HEK293T (cell line): Measurements from ENCODE around the gene TMEM51.

Experiments used
- CTCF ChIA-PET: fragments of 350-600 bp; formaldehyde crosslinking; extraction: SDS; loops from one replicate; lab custom pipeline; 2021; ENCODE audit warnings: antibody characterized with exemption, inconsistent platforms; lab: Yijun Ruan, JAX
- POLR2A ChIA-PET: fragments of 350-600 bp; formaldehyde crosslinking; extraction: SDS; loops from one replicate; lab custom pipeline; 2020; ENCODE audit warnings: antibody characterized with exemption, inconsistent platforms; lab: Yijun Ruan, JAX
- DNase-seq: peaks from one replicate; pipeline ENCODE4 v3.0.0; 2012; ENCODE audit warnings: mixed read lengths; ENCODE audit errors: extremely low spot score
- ARNT ChIP-seq: fragments of 450-650 bp; IDR thresholded peaks from 2 replicates; pipeline ENCODE4 v1.6.1; 2017; ENCODE audit warnings: mild to moderate bottlenecking
- BHLHE40 ChIP-seq: fragments of 450-650 bp; IDR thresholded peaks from 2 replicates; pipeline ENCODE4 v1.6.1; 2016; ENCODE audit warnings: mild to moderate bottlenecking, moderate library complexity, borderline replicate concordance
- CTBP1 ChIP-seq: fragments of 450-650 bp; IDR thresholded peaks from 2 replicates; pipeline ENCODE4 v1.6.1; 2016; ENCODE audit warnings: borderline replicate concordance
- ELF4 ChIP-seq: fragments of 450-650 bp; IDR thresholded peaks from 2 replicates; pipeline ENCODE4 v1.6.1; 2017; ENCODE audit warnings: antibody characterized with exemption
- FOXA1 ChIP-seq: fragments of 450-650 bp; IDR thresholded peaks from 2 replicates; pipeline ENCODE4 v1.6.1; 2016; ENCODE audit warnings: mild to moderate bottlenecking
- FOXK2 ChIP-seq: fragments of 450-650 bp; IDR thresholded peaks from 2 replicates; pipeline ENCODE4 v1.6.1; 2016; ENCODE audit warnings: mild to moderate bottlenecking
- FOXM1 ChIP-seq: fragments of 450-650 bp; IDR thresholded peaks from 2 replicates; pipeline ENCODE4 v1.6.1; 2017; ENCODE audit warnings: mild to moderate bottlenecking, borderline replicate concordance
- HDGF ChIP-seq: fragments of 450-650 bp; IDR thresholded peaks from 2 replicates; pipeline ENCODE4 v1.6.1; 2017; ENCODE audit warnings: antibody characterized with exemption, borderline replicate concordance
- L3MBTL2 ChIP-seq: fragments of 450-650 bp; conservative IDR thresholded peaks from 2 replicates; pipeline ENCODE4 v1.6.1; 2016; ENCODE audit warnings: mild to moderate bottlenecking
- LEF1 ChIP-seq: fragments of 450-650 bp; IDR thresholded peaks from 2 replicates; pipeline ENCODE4 v1.6.1; 2017; ENCODE audit warnings: mild to moderate bottlenecking, borderline replicate concordance
- NFRKB ChIP-seq: fragments of 450-650 bp; IDR thresholded peaks from 2 replicates; pipeline ENCODE4 v1.6.1; 2016; ENCODE audit warnings: mild to moderate bottlenecking, moderate library complexity
- SP1 ChIP-seq: fragments of 450-650 bp; IDR thresholded peaks from 2 replicates; pipeline ENCODE4 v1.6.1; 2017
- SUZ12 ChIP-seq: fragments of 450-650 bp; IDR thresholded peaks from 2 replicates; pipeline ENCODE4 v1.6.1; 2016; ENCODE audit warnings: mild to moderate bottlenecking
- TARDBP ChIP-seq: fragments of 450-650 bp; IDR thresholded peaks from 2 replicates; pipeline ENCODE4 v1.6.1; 2016
- ZNF384 ChIP-seq: fragments of 450-650 bp; IDR thresholded peaks from 2 replicates; pipeline ENCODE4 v1.6.1; 2016
- TF ChIP-seq, protein P1 (sequence below): fragments of 450-650 bp; IDR thresholded peaks from 2 replicates; pipeline ENCODE4 v1.6.1; 2016

TMEM51 gene

DNA sequence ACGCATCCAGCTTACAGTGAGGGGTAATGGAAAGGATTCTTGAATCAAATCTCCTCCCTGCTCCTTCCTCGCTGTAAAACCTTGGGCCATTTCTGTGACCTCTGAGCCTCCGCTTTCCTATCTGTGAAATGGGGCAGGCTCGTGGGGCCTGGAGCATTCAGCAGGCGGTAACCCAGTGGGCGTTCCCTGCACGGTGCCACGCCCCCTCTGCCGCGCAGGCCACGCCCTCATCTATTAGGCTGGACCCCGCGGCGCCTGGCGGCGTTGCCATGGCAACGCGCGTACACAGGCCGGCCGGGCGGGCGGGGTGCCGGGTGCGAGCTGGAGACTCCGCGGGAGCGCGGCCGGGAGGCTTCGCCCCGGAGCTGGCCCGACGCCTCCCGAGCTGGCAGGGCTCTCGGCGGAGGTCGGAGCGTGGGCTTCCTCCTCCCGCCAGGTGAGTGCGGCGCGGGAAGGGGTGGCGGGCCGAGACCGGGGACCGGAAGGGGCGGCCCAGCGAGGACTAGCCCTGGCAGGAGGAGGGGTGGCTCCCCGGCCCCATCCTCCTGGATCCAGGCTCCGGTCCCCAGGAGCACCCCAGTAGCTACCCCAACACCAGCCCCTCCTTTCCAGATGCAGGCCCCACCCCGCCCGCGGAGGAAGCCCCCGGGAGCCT, 93.5 kb downstream of the TMEM51 start, which contains the start of gene FHAD1:
Gene FHAD1 (plus strand): TSS at position 264 of the 655 bp plus-strand sequence. CDS start 4,562 bp downstream, outside the sequence.
- POLR2A ChIA-PET: no interaction called here
- CTCF ChIA-PET: interaction anchor here (0.6 kb wide), 1 partner anchor 94 kb away, joined by 4 read pairs; no protein-coding TSS in a partner anchor
- TF ChIP-seq ARNT (no peak), SUZ12 (no peak), SP1 (0 out of 2 replicates have a peak, but pooled peaks have one; percentile 34)
- DNase-seq: peak; percentile 89

DNA sequence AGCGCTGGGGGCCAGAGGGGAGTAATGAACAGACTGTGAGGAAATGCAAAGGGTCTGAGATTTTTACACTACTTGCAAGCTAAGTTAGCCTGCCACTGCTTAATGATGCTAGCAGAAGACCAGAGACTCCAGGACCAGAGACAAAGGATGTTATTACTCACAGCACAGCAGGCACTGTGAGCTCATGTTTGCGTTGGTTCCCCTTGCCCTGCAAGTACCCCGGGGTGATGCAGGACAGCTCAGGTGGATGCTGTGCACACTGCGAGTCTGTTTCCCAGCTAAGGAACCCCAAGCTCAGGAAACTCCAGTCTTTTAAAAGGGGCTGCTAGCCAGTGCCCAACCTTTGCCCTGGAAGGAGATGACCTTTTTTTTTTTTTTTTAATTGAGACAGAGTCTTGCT, 94.7 kb downstream of the TMEM51 start:
- ChIA-PET POLR2A (no interaction called here), CTCF (interaction anchor here (0.7 kb wide), 1 partner anchor 24 kb away, joined by 3 read pairs; no protein-coding TSS in a partner anchor)
- no peak for DNase-seq
- TF ChIP-seq SP1: no peak
- no peak for TF ChIP-seq SUZ12
- TF ChIP-seq CTBP1: no peak
- no peak for TF ChIP-seq L3MBTL2
- TF ChIP-seq ARNT: no peak
- TF ChIP-seq ELF4: no peak
- no peak for TF ChIP-seq LEF1
- TF ChIP-seq FOXA1: no peak
- TF ChIP-seq FOXM1: no peak
- no peak for TF ChIP-seq BHLHE40
- TF ChIP-seq FOXK2: no peak
- TF ChIP-seq ZNF384: no peak
- TF ChIP-seq NFRKB: no peak

DNA sequence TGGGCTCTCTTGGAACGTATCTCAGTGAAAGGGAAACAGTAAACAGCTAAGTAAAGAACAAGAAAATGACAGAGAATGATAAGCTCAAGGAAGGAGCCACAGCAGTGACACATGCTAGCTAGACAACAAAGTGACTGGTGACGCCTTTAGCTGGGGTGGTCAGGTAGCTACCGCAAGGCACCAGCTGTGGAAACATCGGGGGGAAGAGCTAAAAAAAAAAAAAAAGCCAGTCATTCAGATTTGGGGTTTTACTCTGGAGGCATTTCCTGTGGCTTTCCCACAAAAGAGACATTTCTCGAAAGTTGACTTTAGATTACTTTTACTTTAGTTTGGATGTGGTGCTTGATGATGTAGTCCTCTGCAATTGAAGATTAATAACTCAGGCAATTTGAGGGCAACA, 95.5 kb downstream of the TMEM51 start:
- DNase-seq: no peak
- CTCF ChIA-PET: interaction anchor here (0.7 kb wide), 1 partner anchor 23 kb away, joined by 3 read pairs; no protein-coding TSS in a partner anchor
- POLR2A ChIA-PET: no interaction called here

DNA sequence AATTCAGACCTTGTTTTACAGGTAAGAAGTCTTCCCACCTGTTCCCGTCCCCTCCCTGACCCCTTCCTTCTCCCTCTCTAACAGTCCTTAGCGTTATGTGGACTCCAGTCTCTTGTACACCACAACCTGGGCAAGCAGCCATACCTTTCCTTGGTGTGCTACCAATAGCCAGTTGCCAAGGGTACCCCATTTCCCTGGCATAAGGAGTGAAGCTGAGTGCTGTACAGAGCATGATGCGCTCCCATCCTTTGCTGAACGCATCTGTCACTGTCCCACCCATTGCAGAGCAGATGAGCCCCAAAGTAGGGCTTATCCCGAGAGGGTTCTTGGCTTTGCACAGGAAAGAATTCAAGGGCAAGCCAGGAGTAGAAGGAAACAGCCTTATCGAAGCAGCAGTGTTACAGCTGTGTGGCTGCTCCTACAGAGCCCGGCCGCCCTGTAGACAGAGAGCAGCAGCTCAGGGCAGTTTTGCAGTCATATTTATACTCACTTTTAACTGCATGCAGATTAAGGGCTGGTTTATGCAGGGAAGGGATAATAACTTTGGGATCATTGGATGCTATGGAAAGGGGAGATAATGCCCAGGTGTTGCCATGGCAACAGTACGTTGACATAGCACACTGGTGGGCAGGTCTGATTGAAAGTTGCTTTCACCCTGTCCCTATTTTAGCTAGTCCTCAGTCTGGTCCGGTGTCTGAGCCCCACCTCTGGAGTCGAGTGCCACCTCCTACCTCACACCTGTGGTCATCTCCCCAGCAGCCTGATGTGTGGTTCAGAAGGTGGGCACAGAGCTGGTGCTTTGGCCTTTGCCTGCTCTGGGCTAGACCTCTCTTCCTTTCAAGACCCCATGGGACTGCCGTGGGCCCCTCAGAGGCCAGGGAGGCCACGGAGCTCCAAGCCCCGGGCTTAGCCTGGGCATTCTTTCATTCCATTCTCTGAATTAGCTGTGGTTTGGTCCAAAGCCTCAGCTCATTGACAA, 98.6 kb downstream of the TMEM51 start:
- CTCF ChIA-PET: no interaction called here

More for the DNA sequence above, 95.5 kb downstream of the TMEM51 start:
- TF ChIP-seq ELF4: no peak
- no peak for TF ChIP-seq BHLHE40
- TF ChIP-seq SUZ12: no peak
- no peak for TF ChIP-seq FOXA1
- no peak for TF ChIP-seq SP1
- TF ChIP-seq NFRKB: no peak

DNA sequence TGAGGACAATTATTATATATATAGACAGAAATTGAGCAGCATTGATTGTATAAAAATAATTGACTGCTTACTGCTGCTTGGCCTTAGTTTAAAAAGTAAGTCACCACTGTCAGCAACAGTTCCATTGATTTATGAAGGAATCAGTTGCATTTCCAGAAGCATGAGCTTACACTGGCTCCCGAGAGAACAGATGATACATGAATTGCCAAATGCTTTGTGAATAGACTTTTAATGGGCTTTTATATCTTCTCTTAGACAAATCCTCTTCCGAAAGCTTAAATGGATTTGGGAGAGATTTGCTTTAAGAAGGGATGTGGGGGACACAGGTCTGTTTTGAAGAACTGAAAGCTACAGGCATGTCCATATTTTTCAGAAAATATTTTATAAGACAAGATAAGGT, 101.0 kb downstream of the TMEM51 start:
- DNase-seq: no peak
- ChIA-PET CTCF (interaction anchor here (0.6 to 1.5 kb wide), 2 partner anchors 18 to 126 kb away, joined by 3 to 4 read pairs; no protein-coding TSS in a partner anchor), POLR2A (no interaction called here)
- no peak for TF ChIP-seq SUZ12
- no peak for TF ChIP-seq BHLHE40
- TF ChIP-seq FOXA1: no peak
- no peak for TF ChIP-seq L3MBTL2
- TF ChIP-seq FOXM1: no peak
- TF ChIP-seq, protein P1, sequence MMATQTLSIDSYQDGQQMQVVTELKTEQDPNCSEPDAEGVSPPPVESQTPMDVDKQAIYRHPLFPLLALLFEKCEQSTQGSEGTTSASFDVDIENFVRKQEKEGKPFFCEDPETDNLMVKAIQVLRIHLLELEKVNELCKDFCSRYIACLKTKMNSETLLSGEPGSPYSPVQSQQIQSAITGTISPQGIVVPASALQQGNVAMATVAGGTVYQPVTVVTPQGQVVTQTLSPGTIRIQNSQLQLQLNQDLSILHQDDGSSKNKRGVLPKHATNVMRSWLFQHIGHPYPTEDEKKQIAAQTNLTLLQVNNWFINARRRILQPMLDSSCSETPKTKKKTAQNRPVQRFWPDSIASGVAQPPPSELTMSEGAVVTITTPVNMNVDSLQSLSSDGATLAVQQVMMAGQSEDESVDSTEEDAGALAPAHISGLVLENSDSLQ: no peak
- no peak for TF ChIP-seq TARDBP
- no peak for TF ChIP-seq ZNF384
- no peak for TF ChIP-seq HDGF
- no peak for TF ChIP-seq FOXK2
- no peak for TF ChIP-seq LEF1
- TF ChIP-seq ARNT: no peak
- TF ChIP-seq SP1: no peak
- TF ChIP-seq CTBP1: no peak
- no peak for TF ChIP-seq NFRKB
- no peak for TF ChIP-seq ELF4

More for the DNA sequence above, 98.6 kb downstream of the TMEM51 start:
- no peak for DNase-seq
- POLR2A ChIA-PET: interaction anchor here (0.5 kb wide), 1 partner anchor 40 kb away, joined by 3 read pairs; no protein-coding TSS in a partner anchor
- TF ChIP-seq CTBP1 (no peak), SP1 (no peak), TARDBP (no peak), HDGF (no peak), BHLHE40 (no peak), ARNT (no peak), FOXM1 (no peak), FOXA1 (no peak), LEF1 (no peak), ZNF384 (no peak), ELF4 (no peak), SUZ12 (no peak), L3MBTL2 (no peak), FOXK2 (no peak)
- TF ChIP-seq, protein P1: no peak

DNA sequence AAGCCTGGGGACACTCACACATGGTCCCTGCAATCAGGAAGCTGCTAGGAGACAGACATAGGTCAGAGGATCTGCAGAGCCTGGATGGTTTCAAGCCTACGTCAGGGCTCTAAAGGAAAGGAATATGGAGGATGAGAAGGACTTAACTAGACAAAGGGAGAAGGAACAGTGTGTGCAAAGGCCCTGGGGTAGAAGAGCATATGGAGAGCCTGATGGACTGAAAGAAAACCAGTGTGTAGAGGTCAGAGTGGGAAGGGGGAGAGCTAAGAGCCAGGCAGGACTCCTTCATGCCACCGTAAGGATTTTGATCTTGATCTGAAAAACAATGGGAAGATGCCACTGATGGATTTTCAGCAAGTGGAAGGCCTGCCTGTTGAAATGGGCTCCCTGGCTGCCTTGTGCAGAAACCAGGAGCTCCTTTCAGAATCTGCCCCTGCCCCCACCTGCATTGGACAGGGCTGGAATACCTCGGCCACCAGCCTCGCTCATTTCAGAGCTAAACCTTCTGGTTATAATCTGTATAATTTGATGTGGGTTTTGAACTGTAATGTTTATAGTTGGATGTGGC, 102.1 kb downstream of the TMEM51 start:
- POLR2A ChIA-PET: no interaction called here
- CTCF ChIA-PET: interaction anchor here (0.6 kb wide), 1 partner anchor 127 kb away, joined by 3 read pairs; no protein-coding TSS in a partner anchor
- TF ChIP-seq ELF4: no peak
- no peak for TF ChIP-seq TARDBP
- TF ChIP-seq L3MBTL2: no peak
- no peak for TF ChIP-seq CTBP1
- TF ChIP-seq LEF1: no peak
- no peak for TF ChIP-seq NFRKB
- no peak for TF ChIP-seq BHLHE40
- DNase-seq: no peak
